ENCODE results near the gene SLC39A11. TPM values are rescaled to one million over a fixed set of nuclear protein-coding genes. Genes with fewer than 3 reads are reported as not detected.

Gene SLC39A11
- total RNA-seq, 1 experiment from 2014 or later, result 15.2 TPM

- H3K9me3 ChIP-seq (ENCODE audit: control insufficient read depth, low read depth, low read length), result no peaks in the 10 kb centered on the region
- no peak overlapping the region for H3K23ac ChIP-seq (ENCODE audit: insufficient read length, low read depth, low read length)
- H3K14ac ChIP-seq (ENCODE audit: insufficient read depth, low read length), result no peak overlapping the region
- no peak overlapping the region for H3T11ph ChIP-seq (ENCODE audit: low read length)
- H2BK5ac ChIP-seq (ENCODE audit: insufficient read length, low read length), result no peak overlapping the region
- no CpG with 5 or more reads among the region's 4 CpGs for WGBS (ENCODE audit: extremely low coverage, insufficient read length, low lambda C conversion rate)
- Mint-ChIP-seq H3K27ac (no peak overlapping the region), H3K36me3 (ENCODE audit: insufficient read depth in 1 of 3, low read depth in 3 of 3) (peaks cover 0 to 2% (median 0%) of the 10 kb centered on the region in 3 experiments; a peak in 2 of 7 replicates), H3K9me3 (peaks cover 0 to 4% of the 10 kb centered on the region in 2 experiments; a peak in 2 of 5 replicates), H3K27me3 (ENCODE audit: low read depth) (peaks cover 6% of the 10 kb centered on the region; the same call in 1 of the 2 replicates), H3K4me1 (no peaks in the 10 kb centered on the region), H3K4me3 (no peak overlapping the region)
- H3K4me1 ChIP-seq (ENCODE audit: insufficient read depth, low read length), result no peaks in the 10 kb centered on the region
- no peak overlapping the region for H2BK15ac ChIP-seq (ENCODE audit: low read depth, low read length)
- no peak overlapping the region for H3K18ac ChIP-seq (ENCODE audit: insufficient read length, low read depth, low read length)
- no peaks in the 10 kb centered on the region for H4K20me1 ChIP-seq (ENCODE audit: control insufficient read depth, insufficient read depth, insufficient read length)
- no peak overlapping the region for H2AFZ ChIP-seq (ENCODE audit: low read length)
- H4K8ac ChIP-seq (replicated peaks; ENCODE audit: insufficient read length, low read depth, low read length), result no peak overlapping the region
- H3K23me2 ChIP-seq (ENCODE audit: insufficient read length, low read depth, low read length, poor library complexity, severe bottlenecking), result no peaks in the 10 kb centered on the region
- H2BK20ac ChIP-seq (ENCODE audit: low read depth, low read length, poor library complexity, severe bottlenecking), result no peak overlapping the region
- no peak overlapping the region for H3K27ac ChIP-seq (ENCODE audit: insufficient read length, low read depth, low read length)
- no peak overlapping the region for H3K4me2 ChIP-seq (ENCODE audit: insufficient read depth, insufficient read length, low read length)
- H3K79me2 ChIP-seq (ENCODE audit: insufficient read depth, low read length), result no peaks in the 10 kb centered on the region
- no peak overlapping the region for H3K4ac ChIP-seq (ENCODE audit: low read depth, low read length)
- H3K56ac ChIP-seq (ENCODE audit: insufficient read length, low read depth, low read length), result no peak overlapping the region
- H3K9ac ChIP-seq (ENCODE audit: extremely low read depth, insufficient read length, low read length), result no peak overlapping the region
- no peak for TF ChIP-seq CTCF (conservative IDR thresholded peaks at IDR 0.05)
- no peak overlapping the region for H4K91ac ChIP-seq (ENCODE audit: insufficient read length, low read depth, low read length)
- DNase-seq, result no peak
- no peaks in the 10 kb centered on the region for H3K79me1 ChIP-seq (ENCODE audit: insufficient read depth, low read depth, low read length, poor library complexity, severe bottlenecking)
- H3K27me3 ChIP-seq (ENCODE audit: insufficient read depth, low read length), result no peaks in the 10 kb centered on the region
- no peak overlapping the region for H4K5ac ChIP-seq (ENCODE audit: insufficient read length, low read depth, low read length)
- H2AK5ac ChIP-seq (ENCODE audit: insufficient read length, low read length), result no peak overlapping the region
- no peak overlapping the region for H2BK12ac ChIP-seq (ENCODE audit: insufficient read length, low read depth, low read length)
- no peak overlapping the region for H2BK120ac ChIP-seq (ENCODE audit: low read depth, low read length, poor library complexity, severe bottlenecking)
Observed at GRCh38 chr17:72693956-72694355, 398.5 kb downstream of the SLC39A11 start.
